Fibroblast of lung (primary cell): ENCODE results near the gene IL10RA. TPM values are rescaled to one million over a fixed set of nuclear protein-coding genes. Genes with fewer than 3 reads are reported as not detected.

ENCODE experiments used
- DNase-seq, 2 donors: peaks; one replicate each; pipeline versions ENCODE4 v3.0.0 to v3.0.0-alpha.2; 2010; ENCODE audit warnings: low read depth in 2 of 2
- H2AFZ ChIP-seq: 2 replicates; pipeline ENCODE4 v1.5.1; 2012; ENCODE audit warnings: low read length, control low read depth, inconsistent platforms
- H3K27ac ChIP-seq: 2 replicates; pipeline ENCODE4 v1.5.1; 2011; ENCODE audit warnings: low read length, control low read depth; ENCODE audit not compliant: insufficient read depth
- H3K27me3 ChIP-seq: 2 replicates; pipeline ENCODE4 v1.5.1; 2011; ENCODE audit warnings: mild to moderate bottlenecking, low read length; ENCODE audit not compliant: control insufficient read depth, insufficient read depth
- H3K36me3 ChIP-seq: 2 replicates; pipeline ENCODE4 v1.5.1; 2011; ENCODE audit warnings: low read length; ENCODE audit not compliant: control insufficient read depth, insufficient read depth
- H3K4me1 ChIP-seq: 2 replicates; pipeline ENCODE4 v1.5.1; 2011; ENCODE audit warnings: low read length; ENCODE audit not compliant: control insufficient read depth, insufficient read depth; ENCODE audit errors: extremely low read depth
- H3K4me2 ChIP-seq: 2 replicates; pipeline ENCODE4 v1.5.1; 2011; ENCODE audit warnings: low read length, control low read depth; ENCODE audit not compliant: insufficient read depth; ENCODE audit errors: extremely low read depth
- H3K4me3 ChIP-seq, 4 experiments: fragments of 200-600 bp in 1 of 4; sonication (generic) in 1 of 4; replicated peaks in 1 of 4; 2 replicates each; pipeline ENCODE4 v1.5.1; 2011 to 2016; ENCODE audit warnings: low read length in 4 of 4, low read depth in 3 of 4, mild to moderate bottlenecking in 3 of 4, control low read depth in 2 of 4, inconsistent platforms in 1 of 4, mixed read lengths in 1 of 4; ENCODE audit not compliant: insufficient read depth in 1 of 4; ENCODE audit errors: control extremely low read depth in 1 of 4
- H3K79me2 ChIP-seq: 2 replicates; pipeline ENCODE4 v1.5.1; 2012; ENCODE audit warnings: mild to moderate bottlenecking, low read length, inconsistent platforms; ENCODE audit not compliant: control insufficient read depth, insufficient read depth
- H3K9ac ChIP-seq: 2 replicates; pipeline ENCODE4 v1.5.1; 2011; ENCODE audit warnings: mild to moderate bottlenecking, low read length, control low read depth; ENCODE audit not compliant: insufficient read depth
- H3K9me3 ChIP-seq: 2 replicates; pipeline ENCODE4 v1.5.1; 2012; ENCODE audit warnings: low read depth, low read length; ENCODE audit not compliant: control insufficient read depth, insufficient read depth
- H4K20me1 ChIP-seq: 2 replicates; pipeline ENCODE4 v1.5.1; 2011; ENCODE audit warnings: low read length; ENCODE audit not compliant: control insufficient read depth, insufficient read depth; ENCODE audit errors: extremely low read depth
- CTCF ChIP-seq, 2 donors: IDR thresholded peaks in 1 of 2; conservative IDR thresholded peaks in 1 of 2; 1 replicate in 1 of 2; 2 replicates in 1 of 2; pipeline ENCODE4 v1.5.1; 2011 to 2012; ENCODE audit warnings: low read length in 2 of 2, control low read depth in 1 of 2, inconsistent platforms in 1 of 2, low read depth in 1 of 2, mild to moderate bottlenecking in 1 of 2
- EZH2 ChIP-seq: IDR thresholded peaks from 2 replicates; pipeline ENCODE4 v1.5.1; 2012; ENCODE audit warnings: low read length, control low read depth, mild to moderate bottlenecking; ENCODE audit errors: missing control alignments
- polyA plus RNA-seq, 2 donors: library from polyadenylated mRNA; depleted of rRNA in 1 of 2; stranded (reverse) in 1 of 2; unstranded in 1 of 2; fragments of >200 nt; gene quantifications; 2 replicates each; pipeline ENCODE4 v1.2.1, GENCODE V29; 2011 to 2012; ENCODE audit warnings: missing spikeins in 1 of 2
- total RNA-seq: library from RNA; depleted of rRNA; stranded (reverse); fragments of >200 nt; gene quantifications from 2 replicates; pipeline ENCODE4 v1.2.1, GENCODE V29; 2014

The IL10RA gene
- total and polyA plus RNA-seq, 2 donors (not counting 1 experiment from before 2014, with no cell fraction given) = 0.17 TPM; not detected in 1

GRCh38 chr11:117980720-117981119 is 5.5 kb upstream of the IL10RA start:
- Histone ChIP-seq H3K27ac (no peak overlapping the region), H3K9me3 (no peaks in the 10 kb centered on the region), H2AFZ (no peak overlapping the region), H3K9ac (no peak overlapping the region), H3K4me1 (no peaks in the 10 kb centered on the region), H3K4me2 (no peak overlapping the region), H3K36me3 (no peaks in the 10 kb centered on the region), H3K79me2 (no peaks in the 10 kb centered on the region), H3K27me3 (no peaks in the 10 kb centered on the region), H3K4me3 (no peak overlapping the region), H4K20me1 (no peaks in the 10 kb centered on the region)
- TF ChIP-seq EZH2 (no peak), CTCF (conservative IDR thresholded peaks at IDR 0.05 in 1 of 2, IDR thresholded peaks at IDR 0.05 in 1 of 2; ENCODE audit: low read depth in 1 of 2, low read length in 2 of 2) (no peak)
- DNase-seq = no peak

- H3K9ac ChIP-seq = no peak overlapping the region
- TF ChIP-seq CTCF (conservative IDR thresholded peaks at IDR 0.05 in 1 of 2, IDR thresholded peaks at IDR 0.05 in 1 of 2; ENCODE audit: low read depth in 1 of 2, low read length in 2 of 2) = no peak
- no peak for TF ChIP-seq EZH2
- H3K9me3 ChIP-seq = no peaks in the 10 kb centered on the region
- H3K4me3 ChIP-seq = no peak overlapping the region
- H3K36me3 ChIP-seq = no peaks in the 10 kb centered on the region
- no peaks in the 10 kb centered on the region for H3K79me2 ChIP-seq
- H3K4me2 ChIP-seq = no peak overlapping the region
- no peak overlapping the region for H3K27ac ChIP-seq
- no peaks in the 10 kb centered on the region for H3K4me1 ChIP-seq
- H2AFZ ChIP-seq = no peak overlapping the region
- H3K27me3 ChIP-seq = peaks cover 5% of the 10 kb centered on the region
- no peak for DNase-seq
- H4K20me1 ChIP-seq = no peaks in the 10 kb centered on the region
Observed at GRCh38 chr11:117983163-117983475, 3.1 kb upstream of the IL10RA start.

DNA sequence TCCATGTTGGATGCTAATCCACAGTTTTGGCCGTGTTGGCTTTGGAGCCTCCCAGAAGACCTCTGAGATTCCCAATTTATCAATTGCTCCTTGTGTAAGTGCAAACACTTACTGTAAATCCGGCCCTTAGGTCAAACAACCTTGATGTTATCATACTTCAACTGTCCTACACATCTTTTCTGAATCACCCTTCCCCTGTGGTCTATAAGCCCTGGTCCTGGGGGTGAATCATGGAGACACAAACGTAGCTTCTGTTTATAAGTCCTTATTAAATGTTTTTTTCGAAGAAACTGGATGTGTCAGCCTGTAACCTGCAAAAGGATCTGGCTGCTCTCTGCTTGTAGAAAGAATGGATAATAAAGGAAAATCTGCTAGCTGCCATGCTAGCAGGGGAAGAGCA is 1.7 kb upstream of the IL10RA start:
- TF ChIP-seq EZH2 (no peak), CTCF (conservative IDR thresholded peaks at IDR 0.05 in 1 of 2, IDR thresholded peaks at IDR 0.05 in 1 of 2; ENCODE audit: low read depth in 1 of 2, low read length in 2 of 2) (no peak)
- Histone ChIP-seq H3K79me2 (no peaks in the 10 kb centered on the region), H3K27me3 (peaks cover 5% of the 10 kb centered on the region), H3K4me3 (no peak overlapping the region), H3K9me3 (no peaks in the 10 kb centered on the region), H4K20me1 (no peaks in the 10 kb centered on the region), H3K27ac (no peak overlapping the region), H3K4me1 (no peaks in the 10 kb centered on the region), H3K36me3 (no peaks in the 10 kb centered on the region), H3K4me2 (no peak overlapping the region), H2AFZ (no peak overlapping the region), H3K9ac (no peak overlapping the region)
- DNase-seq = no peak
